HepG2 (cell line): ENCODE measurements around the gene LILRB5. TPM values are rescaled to one million over a fixed set of nuclear protein-coding genes. Genes with fewer than 3 reads are reported as not detected.

Source experiments
- AGO1 ChIP-seq: fragments of 200-400 bp; formaldehyde crosslinking; IDR thresholded peaks from 2 replicates; pipeline ENCODE4 v1.6.1; 2017; ENCODE audit warnings: mild to moderate bottlenecking, low read depth, low read length, moderate library complexity; ENCODE audit not compliant: poor library complexity, severe bottlenecking
- CEBPB ChIP-seq: IDR thresholded peaks from 2 replicates; pipeline ENCODE4 v1.6.1; 2011; ENCODE audit warnings: low read depth, low read length, improper control_type of control experiment, borderline replicate concordance
- DR1 ChIP-seq: sonication (generic); formaldehyde crosslinking; IDR thresholded peaks from 2 replicates; pipeline ENCODE4 v1.8.0; 2021; ENCODE audit warnings: mild to moderate bottlenecking, missing genetic modification reagents, inconsistent platforms
- HMG20A ChIP-seq: IDR thresholded peaks from 2 replicates; pipeline ENCODE4 v1.6.1; 2016; ENCODE audit warnings: borderline replicate concordance
- KDM3A ChIP-seq: IDR thresholded peaks from 2 replicates; pipeline ENCODE4 v1.6.1; 2018; ENCODE audit warnings: low read depth, missing compliant biosample characterization
- KDM4B ChIP-seq: sonication (generic); formaldehyde crosslinking; IDR thresholded peaks from 2 replicates; pipeline ENCODE4 v1.4.0; 2020; ENCODE audit warnings: missing genetic modification reagents
- KDM5B ChIP-seq: sonication (generic); formaldehyde crosslinking; IDR thresholded peaks from 2 replicates; pipeline ENCODE4 v1.4.0; 2020; ENCODE audit warnings: missing genetic modification reagents, mild to moderate bottlenecking, borderline replicate concordance
- MAFF ChIP-seq: IDR thresholded peaks from 2 replicates; pipeline ENCODE4 v1.6.1; 2011; ENCODE audit warnings: low read depth, low read length, improper control_type of control experiment
- MED8 ChIP-seq: sonication (generic); formaldehyde crosslinking; IDR thresholded peaks from 2 replicates; pipeline ENCODE4 v1.8.1; 2023; ENCODE audit warnings: mild to moderate bottlenecking, missing genetic modification reagents; ENCODE audit not compliant: insufficient replicate concordance
- MTF1 ChIP-seq: sonication (generic); formaldehyde crosslinking; IDR thresholded peaks from 2 replicates; pipeline ENCODE4 v1.5.0; 2020; ENCODE audit warnings: missing genetic modification reagents
- NFKBIZ ChIP-seq: IDR thresholded peaks from 2 replicates; pipeline ENCODE4 v1.6.1; 2018; ENCODE audit warnings: missing genetic modification reagents, missing compliant biosample characterization
- NRL ChIP-seq: sonication (generic); formaldehyde crosslinking; IDR thresholded peaks from 2 replicates; pipeline ENCODE4 v1.5.0; 2020; ENCODE audit warnings: missing genetic modification reagents, mild to moderate bottlenecking, moderate library complexity, borderline replicate concordance
- PPARG ChIP-seq: conservative IDR thresholded peaks from 2 replicates; pipeline ENCODE4 v1.6.1; 2016; ENCODE audit warnings: missing biosample characterization, missing genetic modification reagents
- RAD21 ChIP-seq: fragments of 450-650 bp; formaldehyde crosslinking; IDR thresholded peaks from 2 replicates; pipeline ENCODE4 v1.5.0; 2020; ENCODE audit warnings: mild to moderate bottlenecking
- RBM22 ChIP-seq: fragments of 200-400 bp; formaldehyde crosslinking; optimal IDR thresholded peaks from 2 replicates; pipeline ENCODE3; 2017; ENCODE audit warnings: mild to moderate bottlenecking, low read length, moderate library complexity
- SALL2 ChIP-seq: sonication (generic); formaldehyde crosslinking; IDR thresholded peaks from 2 replicates; pipeline ENCODE4 v1.8.1; 2023; ENCODE audit warnings: mild to moderate bottlenecking, missing genetic modification reagents, inconsistent platforms
- SIN3B ChIP-seq: fragments of 150-350 bp; IDR thresholded peaks from 2 replicates; pipeline ENCODE4 v1.6.1; 2014; ENCODE audit warnings: low read length
- SMYD3 ChIP-seq: sonication (generic); formaldehyde crosslinking; IDR thresholded peaks from 2 replicates; pipeline ENCODE4 v1.8.1; 2023; ENCODE audit warnings: mild to moderate bottlenecking, missing genetic modification reagents
- SRF ChIP-seq: IDR thresholded peaks from 2 replicates; pipeline ENCODE4 v1.6.1; 2011; ENCODE audit warnings: mild to moderate bottlenecking, low read depth, low read length, moderate library complexity
- ZMAT3 ChIP-seq: sonication (generic); formaldehyde crosslinking; conservative IDR thresholded peaks from 2 replicates; pipeline ENCODE4 v1.7.0; 2021; ENCODE audit warnings: missing genetic modification reagents
- ZNF24 ChIP-seq: fragments of 450-650 bp; IDR thresholded peaks from 2 replicates; pipeline ENCODE4 v1.6.1; 2017; ENCODE audit warnings: antibody characterized with exemption, mild to moderate bottlenecking
- ZNF331 ChIP-seq: sonication (generic); formaldehyde crosslinking; IDR thresholded peaks from 2 replicates; pipeline ENCODE4 v1.4.0; 2020; ENCODE audit warnings: missing genetic modification reagents
- ZNF501 ChIP-seq: sonication (generic); formaldehyde crosslinking; IDR thresholded peaks from 2 replicates; pipeline ENCODE4 v1.5.1; 2020; ENCODE audit warnings: mild to moderate bottlenecking, moderate library complexity, missing genetic modification reagents
- ZNF563 ChIP-seq: sonication (generic); formaldehyde crosslinking; IDR thresholded peaks from 2 replicates; pipeline ENCODE4 v1.8.0; 2022; ENCODE audit warnings: mild to moderate bottlenecking, moderate library complexity, missing genetic modification reagents
- ZNF572 ChIP-seq: sonication (generic); formaldehyde crosslinking; IDR thresholded peaks from 2 replicates; pipeline ENCODE4 v1.5.1; 2020; ENCODE audit warnings: mild to moderate bottlenecking, missing genetic modification reagents
- ZNF577 ChIP-seq: sonication (generic); formaldehyde crosslinking; IDR thresholded peaks from 2 replicates; pipeline ENCODE4 v1.4.0; 2020; ENCODE audit warnings: mild to moderate bottlenecking, low read depth, missing genetic modification reagents, borderline replicate concordance
- polyA plus RNA-seq, 8 experiments: library from polyadenylated mRNA; depleted of rRNA in 3 of 8; stranded (reverse) in 7 of 8; unstranded in 1 of 8; fragments of >200 nt; fragmentation: Illumina TruSeq in 4 of 8; extraction: Trizol in 4 of 8; gene quantifications; 2 replicates each; pipeline versions ENCODE4 v1.2.1 to v1.2.3, GENCODE V29; 2011 to 2016; ENCODE audit warnings: low read depth in 4 of 8, missing spikeins in 1 of 8, mixed read lengths in 1 of 8; ENCODE audit not compliant: insufficient read depth in 1 of 8
- total RNA-seq, 5 experiments: library from RNA; depleted of rRNA; stranded (reverse); fragments of >200 nt; fragmentation: Illumina TruSeq; extraction: Trizol; gene quantifications; 2 replicates each; pipeline ENCODE4 v1.2.3, GENCODE V29; 2016; ENCODE audit warnings: low read depth in 1 of 5
- TF ChIP-seq, protein P1 (sequence below): conservative IDR thresholded peaks from 2 replicates; pipeline ENCODE4 v1.6.1; 2018; ENCODE audit warnings: missing genetic modification reagents
- TF ChIP-seq, protein P2 (sequence below): sonication (generic); formaldehyde crosslinking; IDR thresholded peaks from 2 replicates; pipeline ENCODE4 v1.9.0; 2021; ENCODE audit warnings: missing genetic modification reagents, mild to moderate bottlenecking, borderline replicate concordance
- TF ChIP-seq, protein P3 (sequence below): sonication (generic); formaldehyde crosslinking; IDR thresholded peaks from 2 replicates; pipeline ENCODE4 v1.4.0; 2020; ENCODE audit warnings: missing genetic modification reagents

The LILRB5 gene
- total and polyA plus RNA-seq, 2 of the 13 experiments (the other 11 are each of a cell fraction or from before 2014, with no cell fraction given) = not detected

DNA sequence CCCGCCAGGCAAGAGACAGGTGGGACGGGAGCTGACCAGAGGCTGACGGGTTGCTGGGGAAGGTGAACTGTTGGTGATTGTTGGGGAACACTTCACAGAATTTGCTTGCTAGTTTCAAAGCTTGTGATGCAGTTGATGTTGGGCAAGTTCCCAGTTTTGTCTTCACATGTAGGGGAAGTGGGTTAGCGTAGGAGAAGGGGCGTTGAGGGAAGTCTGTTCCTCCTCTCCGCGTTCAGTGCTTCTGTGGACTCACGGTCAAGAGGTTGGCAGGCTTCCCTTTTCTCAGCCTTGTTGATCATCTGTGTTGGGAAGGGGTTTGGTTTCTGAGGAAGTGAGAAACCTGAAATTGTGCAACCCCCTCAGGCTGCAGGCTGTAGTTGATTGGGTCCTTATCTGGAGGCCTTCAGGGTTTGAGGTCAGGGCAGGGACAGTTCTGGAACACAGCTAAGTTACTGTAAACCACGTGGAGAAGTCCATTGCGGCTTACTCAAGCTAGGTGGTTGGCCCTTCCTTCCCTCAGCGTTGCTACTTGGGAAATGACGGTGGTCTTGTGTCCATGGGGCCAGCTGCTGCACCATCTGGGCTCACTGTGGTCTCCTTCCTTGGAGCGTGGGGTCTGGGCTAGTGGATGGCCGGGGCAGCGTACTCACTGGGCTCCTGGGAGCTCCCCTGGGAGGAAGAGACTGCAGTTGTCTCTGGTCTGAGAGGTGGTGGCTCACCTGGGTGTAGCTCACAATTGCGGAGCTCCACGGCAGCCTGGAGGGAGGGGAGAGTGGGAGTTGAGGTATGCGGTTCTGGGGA is 48.9 kb downstream of the LILRB5 start (continued):
- TF ChIP-seq, protein P1, sequence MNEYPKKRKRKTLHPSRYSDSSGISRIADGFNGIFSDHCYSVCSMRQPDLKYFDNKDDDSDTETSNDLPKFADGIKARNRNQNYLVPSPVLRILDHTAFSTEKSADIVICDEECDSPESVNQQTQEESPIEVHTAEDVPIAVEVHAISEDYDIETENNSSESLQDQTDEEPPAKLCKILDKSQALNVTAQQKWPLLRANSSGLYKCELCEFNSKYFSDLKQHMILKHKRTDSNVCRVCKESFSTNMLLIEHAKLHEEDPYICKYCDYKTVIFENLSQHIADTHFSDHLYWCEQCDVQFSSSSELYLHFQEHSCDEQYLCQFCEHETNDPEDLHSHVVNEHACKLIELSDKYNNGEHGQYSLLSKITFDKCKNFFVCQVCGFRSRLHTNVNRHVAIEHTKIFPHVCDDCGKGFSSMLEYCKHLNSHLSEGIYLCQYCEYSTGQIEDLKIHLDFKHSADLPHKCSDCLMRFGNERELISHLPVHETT (CRISPR knock-in tag) = peak; percentile 54; the same call in 1 of the 2 replicates
- TF ChIP-seq SIN3B (no peak), KDM4B (no peak), ZNF572 (CRISPR knock-in tag) (no peak), DR1 (no peak; the same call in 1 of the 2 replicates), RAD21 (CRISPR knock-in tag) (no peak), ZNF501 (0 out of 2 replicates have a peak, but pooled peaks have one; percentile 25), SALL2 (no peak), HMG20A (CRISPR knock-in tag) (0 out of 2 replicates have a peak, but pooled peaks have one; percentile 17), PPARG (CRISPR knock-in tag) (0 out of 2 replicates have a peak, but pooled peaks have one; percentile 15), SMYD3 (CRISPR knock-in tag) (no peak), ZNF577 (CRISPR knock-in tag) (no peak), NRL (no peak), ZMAT3 (CRISPR knock-in tag) (no peak), ZNF331 (CRISPR knock-in tag) (peak; percentile 81; the same call in 1 of the 2 replicates), ZNF563 (CRISPR knock-in tag) (no peak), SRF (no peak), RBM22 (peak; percentile 94), MTF1 (CRISPR knock-in tag) (no peak), MAFF (no peak), KDM3A (CRISPR knock-in tag) (no peak), KDM5B (CRISPR knock-in tag) (no peak), AGO1 (no peak), MED8 (CRISPR knock-in tag) (no peak), CEBPB (peak; percentile 83; the same call in 1 of the 2 replicates), ZNF24 (no peak), NFKBIZ (CRISPR knock-in tag) (peak; percentile 53; the same call in 1 of the 2 replicates)
- TF ChIP-seq, protein P2, sequence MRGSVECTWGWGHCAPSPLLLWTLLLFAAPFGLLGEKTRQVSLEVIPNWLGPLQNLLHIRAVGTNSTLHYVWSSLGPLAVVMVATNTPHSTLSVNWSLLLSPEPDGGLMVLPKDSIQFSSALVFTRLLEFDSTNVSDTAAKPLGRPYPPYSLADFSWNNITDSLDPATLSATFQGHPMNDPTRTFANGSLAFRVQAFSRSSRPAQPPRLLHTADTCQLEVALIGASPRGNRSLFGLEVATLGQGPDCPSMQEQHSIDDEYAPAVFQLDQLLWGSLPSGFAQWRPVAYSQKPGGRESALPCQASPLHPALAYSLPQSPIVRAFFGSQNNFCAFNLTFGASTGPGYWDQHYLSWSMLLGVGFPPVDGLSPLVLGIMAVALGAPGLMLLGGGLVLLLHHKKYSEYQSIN (CRISPR knock-in tag) = no peak; the same call in 1 of the 2 replicates
- TF ChIP-seq, protein P3, sequence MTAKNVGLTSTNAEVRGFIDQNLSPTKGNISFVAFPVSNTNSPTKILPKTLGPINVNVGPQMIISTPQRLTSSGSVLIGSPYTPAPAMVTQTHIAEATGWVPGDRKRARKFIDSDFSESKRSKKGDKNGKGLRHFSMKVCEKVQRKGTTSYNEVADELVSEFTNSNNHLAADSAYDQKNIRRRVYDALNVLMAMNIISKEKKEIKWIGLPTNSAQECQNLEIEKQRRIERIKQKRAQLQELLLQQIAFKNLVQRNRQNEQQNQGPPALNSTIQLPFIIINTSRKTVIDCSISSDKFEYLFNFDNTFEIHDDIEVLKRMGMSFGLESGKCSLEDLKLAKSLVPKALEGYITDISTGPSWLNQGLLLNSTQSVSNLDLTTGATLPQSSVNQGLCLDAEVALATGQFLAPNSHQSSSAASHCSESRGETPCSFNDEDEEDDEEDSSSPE (CRISPR knock-in tag) = no peak
